Stimulated activated CD4-positive, alpha-beta T cell treated with anti-CD3 and anti-CD28 coated beads, TNF-alpha, amount 100 ng/mL, for 4 hours (primary cell): Measurements from ENCODE around the gene ARHGAP24.
"Not testable (repeated sequence)": the region's sequence is repeated elsewhere in the genome, so short reads cannot be mapped to it uniquely, and the experiment has no call there.

Experiments used
- DNase-seq, 3 experiments: peaks; one replicate each; pipeline ENCODE4 v3.0.0-alpha.2; 2020; ENCODE audit warnings: low read depth in 3 of 3

ARHGAP24 gene

GRCh38 chr4:85482010-85482738, 7.2 kb downstream of the ARHGAP24 start:
- no peak for DNase-seq

GRCh38 chr4:85486425-85487086, 11.6 kb downstream of the ARHGAP24 start:
- no peak for DNase-seq

GRCh38 chr4:85488416-85488815, 13.5 kb downstream of the ARHGAP24 start:
- DNase-seq: no peak

GRCh38 chr4:85489273-85489981, 14.5 kb downstream of the ARHGAP24 start:
- DNase-seq: no peak

GRCh38 chr4:85491527-85491926, 16.6 kb downstream of the ARHGAP24 start:
- DNase-seq: no peak

GRCh38 chr4:85492336-85492735, 17.4 kb downstream of the ARHGAP24 start:
- no peak for DNase-seq

GRCh38 chr4:85495621-85496020, 20.7 kb downstream of the ARHGAP24 start:
- no peak for DNase-seq

GRCh38 chr4:85496126-85496849, 21.3 kb downstream of the ARHGAP24 start:
- no peak for DNase-seq

- DNase-seq: no peak
Measured at GRCh38 chr4:85496933-85497332, 22.0 kb downstream of the ARHGAP24 start.

- no peak for DNase-seq
Measured at GRCh38 chr4:85498068-85498733, 23.3 kb downstream of the ARHGAP24 start.

GRCh38 chr4:85499573-85499972, 24.6 kb downstream of the ARHGAP24 start:
- no peak for DNase-seq

GRCh38 chr4:85500110-85500867, 25.3 kb downstream of the ARHGAP24 start:
- no peak for DNase-seq

- DNase-seq: not testable (repeated sequence)
Measured at GRCh38 chr4:85501145-85501544, 26.2 kb downstream of the ARHGAP24 start.

GRCh38 chr4:85508654-85509053, 33.7 kb downstream of the ARHGAP24 start:
- no peak for DNase-seq

- DNase-seq: no peak
Measured at GRCh38 chr4:85509882-85510631, 35.1 kb downstream of the ARHGAP24 start.

GRCh38 chr4:85510632-85510984, 35.7 kb downstream of the ARHGAP24 start:
- DNase-seq: no peak

GRCh38 chr4:85512446-85513205, 37.7 kb downstream of the ARHGAP24 start:
- DNase-seq: no peak

- no peak for DNase-seq
Measured at GRCh38 chr4:85514117-85514516, 39.2 kb downstream of the ARHGAP24 start.

GRCh38 chr4:85514783-85515182, 39.8 kb downstream of the ARHGAP24 start:
- DNase-seq: no peak
